ENCODE results near the gene ENOX1.

The ENOX1 gene

DNA sequence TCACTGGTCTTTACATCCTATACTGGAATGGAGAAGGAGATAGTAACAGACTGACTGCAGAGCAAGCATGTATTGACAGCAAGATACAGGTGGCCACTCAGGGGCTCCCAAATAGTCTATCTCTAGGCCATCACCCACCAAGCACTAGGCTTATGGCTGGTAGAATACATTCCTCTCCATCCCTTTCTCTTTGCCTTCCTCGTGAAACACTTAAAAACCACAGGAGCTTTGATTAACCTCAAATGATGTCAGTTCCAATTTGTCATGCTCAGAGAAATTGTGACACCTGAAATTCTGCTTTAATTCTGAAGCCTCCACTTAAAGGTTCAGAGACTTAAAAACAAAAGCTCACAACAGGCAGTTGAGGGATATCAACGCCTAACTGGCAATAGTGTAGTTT is 17.2 kb downstream of the ENOX1 start:
- no peak for DNase-seq (ENCODE audit: low read depth)
- TF ChIP-seq, protein P1, sequence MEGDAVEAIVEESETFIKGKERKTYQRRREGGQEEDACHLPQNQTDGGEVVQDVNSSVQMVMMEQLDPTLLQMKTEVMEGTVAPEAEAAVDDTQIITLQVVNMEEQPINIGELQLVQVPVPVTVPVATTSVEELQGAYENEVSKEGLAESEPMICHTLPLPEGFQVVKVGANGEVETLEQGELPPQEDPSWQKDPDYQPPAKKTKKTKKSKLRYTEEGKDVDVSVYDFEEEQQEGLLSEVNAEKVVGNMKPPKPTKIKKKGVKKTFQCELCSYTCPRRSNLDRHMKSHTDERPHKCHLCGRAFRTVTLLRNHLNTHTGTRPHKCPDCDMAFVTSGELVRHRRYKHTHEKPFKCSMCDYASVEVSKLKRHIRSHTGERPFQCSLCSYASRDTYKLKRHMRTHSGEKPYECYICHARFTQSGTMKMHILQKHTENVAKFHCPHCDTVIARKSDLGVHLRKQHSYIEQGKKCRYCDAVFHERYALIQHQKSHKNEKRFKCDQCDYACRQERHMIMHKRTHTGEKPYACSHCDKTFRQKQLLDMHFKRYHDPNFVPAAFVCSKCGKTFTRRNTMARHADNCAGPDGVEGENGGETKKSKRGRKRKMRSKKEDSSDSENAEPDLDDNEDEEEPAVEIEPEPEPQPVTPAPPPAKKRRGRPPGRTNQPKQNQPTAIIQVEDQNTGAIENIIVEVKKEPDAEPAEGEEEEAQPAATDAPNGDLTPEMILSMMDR (IDR thresholded peaks at IDR 0.05; ENCODE audit: control insufficient read depth, insufficient read depth, low read depth, low read length, missing control alignments), result no peak
- no peak overlapping the region for H3K4me3 ChIP-seq (ENCODE audit: control insufficient read depth, low read depth, low read length)

DNA sequence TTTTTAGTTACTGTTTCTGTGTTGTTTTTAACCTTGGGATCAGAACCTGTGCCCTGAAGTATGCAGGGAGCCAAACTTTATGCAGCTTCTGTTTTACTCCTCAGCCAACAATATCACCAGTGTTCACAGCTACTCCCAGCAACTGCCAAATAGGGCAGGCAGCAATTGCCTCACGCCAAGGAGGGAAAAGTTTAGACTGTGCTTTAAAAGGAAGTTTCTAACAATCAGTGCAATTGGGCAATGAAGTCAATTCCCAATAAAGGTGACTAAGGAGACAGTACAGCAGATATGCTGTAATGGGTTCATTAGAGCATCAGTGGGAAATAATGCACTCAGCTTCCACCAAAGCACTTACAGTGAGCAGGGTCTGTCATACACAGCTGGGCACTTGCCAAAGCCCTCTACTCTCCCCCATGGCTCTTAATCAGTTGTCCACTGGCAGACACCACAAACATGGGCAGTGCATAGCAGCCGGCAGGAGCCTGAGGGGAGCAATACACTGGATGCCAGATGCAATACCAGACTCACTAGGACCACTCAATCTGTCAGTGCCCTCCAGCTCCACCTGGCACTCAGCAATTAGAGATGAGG is 19.3 kb downstream of the ENOX1 start:
- DNase-seq (ENCODE audit: low read depth), result no peak
- H3K4me3 ChIP-seq (ENCODE audit: control insufficient read depth, low read depth, low read length), result no peak overlapping the region
- TF ChIP-seq, protein P1 (IDR thresholded peaks at IDR 0.05; ENCODE audit: control insufficient read depth, insufficient read depth, low read depth, low read length, missing control alignments), result no peak

DNA sequence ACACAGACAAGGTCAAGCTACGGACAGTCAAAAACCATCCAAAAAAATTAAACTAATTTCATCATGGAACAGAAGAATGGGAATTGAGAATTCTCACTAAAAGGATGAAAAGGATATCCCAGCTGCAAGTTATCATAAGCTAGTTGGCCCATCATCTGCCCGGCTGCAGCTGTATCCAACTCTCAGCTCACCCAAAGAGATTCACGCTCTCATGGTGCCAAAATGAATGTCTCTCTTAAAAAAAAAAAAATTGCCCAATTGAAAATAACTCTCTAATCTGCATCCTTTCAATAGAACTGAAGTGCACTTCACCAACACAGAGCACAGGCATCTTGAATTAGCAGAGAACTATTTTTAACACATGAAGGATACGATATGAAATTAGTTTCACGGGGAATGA is 20.0 kb downstream of the ENOX1 start:
- H3K4me3 ChIP-seq (ENCODE audit: control insufficient read depth, low read depth, low read length), result no peak overlapping the region
- DNase-seq (ENCODE audit: low read depth), result no peak
- TF ChIP-seq, protein P1 (IDR thresholded peaks at IDR 0.05; ENCODE audit: control insufficient read depth, insufficient read depth, low read depth, low read length, missing control alignments), result no peak

DNA sequence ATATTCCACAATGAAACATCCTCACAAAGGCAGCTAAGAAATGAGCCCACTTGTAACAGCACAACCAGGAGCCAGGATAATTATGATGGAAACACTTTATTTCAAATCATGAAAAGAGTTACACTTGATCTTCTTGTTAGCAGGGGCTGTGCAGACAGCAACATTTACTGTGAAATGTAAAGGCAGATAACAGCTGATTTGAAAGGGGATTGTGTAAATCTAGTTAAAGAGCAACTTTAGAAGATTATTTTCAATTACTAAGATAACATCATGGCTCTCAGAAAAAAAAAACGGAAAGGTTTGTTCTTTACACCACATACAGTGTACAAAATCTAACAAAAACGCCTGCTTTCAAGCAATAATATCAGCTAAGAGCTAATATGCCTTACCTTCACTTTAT is 22.4 kb downstream of the ENOX1 start:
- TF ChIP-seq, protein P1 (IDR thresholded peaks at IDR 0.05; ENCODE audit: control insufficient read depth, insufficient read depth, low read depth, low read length, missing control alignments), result no peak
- no peak for DNase-seq (ENCODE audit: low read depth)
- no peak overlapping the region for H3K4me3 ChIP-seq (ENCODE audit: control insufficient read depth, low read depth, low read length)

DNA sequence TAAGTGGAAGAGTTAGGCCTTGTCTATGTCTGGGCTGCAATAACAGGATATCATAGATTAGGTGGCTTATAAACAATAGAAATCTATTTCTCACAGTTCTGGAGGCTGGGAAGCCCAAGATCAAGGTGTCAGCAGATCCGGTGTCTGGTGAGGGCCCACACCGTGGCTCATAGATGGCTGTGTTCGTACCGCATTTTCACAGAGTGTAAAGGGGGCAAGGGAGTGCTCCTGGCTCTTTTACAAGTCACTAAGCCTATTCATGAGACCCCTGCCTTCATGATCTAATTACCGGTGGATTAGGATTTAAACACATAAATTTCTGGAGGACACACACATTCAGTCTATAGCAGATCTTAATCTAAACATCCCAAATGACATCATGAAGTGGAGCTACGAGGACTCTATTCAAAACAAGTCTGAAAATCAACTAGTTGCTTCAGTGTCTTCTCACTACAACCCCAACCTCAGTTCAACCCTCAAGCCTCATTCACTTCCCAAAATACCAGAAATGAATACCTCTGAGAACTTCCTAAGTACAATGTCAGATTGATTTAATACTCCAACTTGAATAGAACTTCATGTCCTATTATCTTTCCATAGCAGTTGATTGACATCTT is 23.5 kb downstream of the ENOX1 start:
- DNase-seq (ENCODE audit: low read depth), result no peak
- H3K4me3 ChIP-seq (ENCODE audit: control insufficient read depth, low read depth, low read length), result no peak overlapping the region
- TF ChIP-seq, protein P1 (IDR thresholded peaks at IDR 0.05; ENCODE audit: control insufficient read depth, insufficient read depth, low read depth, low read length, missing control alignments), result no peak

DNA sequence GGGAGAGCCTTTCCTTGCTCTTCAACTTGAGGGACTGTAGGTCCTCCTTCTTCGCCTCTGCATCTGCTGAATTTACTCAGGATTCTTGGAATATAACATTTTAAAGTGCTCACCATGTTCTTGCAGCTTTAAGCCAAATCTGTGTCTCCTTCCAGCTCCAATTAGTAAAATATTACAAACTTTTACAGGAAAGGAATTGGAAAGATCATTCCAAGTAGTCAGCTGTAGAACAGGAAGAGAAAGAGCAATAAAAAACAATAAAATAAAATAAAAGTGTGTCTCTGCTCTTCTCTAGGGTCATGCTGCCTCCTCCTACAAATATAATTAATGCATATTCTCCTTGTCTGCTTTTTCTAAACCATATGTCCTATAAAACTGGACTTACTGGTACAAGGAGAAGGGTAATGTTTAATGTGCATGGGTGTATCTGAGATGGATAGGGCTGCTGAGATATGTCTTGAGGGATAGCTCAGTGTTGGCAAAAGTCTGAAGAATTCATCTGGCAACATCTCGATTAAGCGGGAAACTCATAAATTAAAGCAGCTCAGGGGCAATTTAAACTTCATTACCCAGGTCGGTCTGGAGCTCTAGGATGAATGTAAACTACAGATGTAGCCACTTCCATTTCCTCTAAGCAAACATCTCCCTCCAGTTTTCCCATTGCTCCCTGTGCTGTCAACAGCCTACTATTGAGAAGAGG is 25.0 kb downstream of the ENOX1 start:
- H3K4me3 ChIP-seq (ENCODE audit: control insufficient read depth, low read depth, low read length), result no peak overlapping the region
- DNase-seq (ENCODE audit: low read depth), result no peak
- TF ChIP-seq, protein P1 (IDR thresholded peaks at IDR 0.05; ENCODE audit: control insufficient read depth, insufficient read depth, low read depth, low read length, missing control alignments), result no peak

Measured in AG09309 (cell line).